ENCODE measurements around the gene MOSPD2. TPM values are rescaled to one million over a fixed set of nuclear protein-coding genes. Genes with fewer than 3 reads are reported as not detected.

MOSPD2 gene
- total and polyA plus RNA-seq, 2 of the 8 experiments (the other 6 are each of a cell fraction or from before 2014, with no cell fraction given): 4.5 to 12.1 TPM

- TF ChIP-seq CHD7 (IDR thresholded peaks at IDR 0.05; ENCODE audit: insufficient replicate concordance, low read length): no peak
- TF ChIP-seq ATF2 (IDR thresholded peaks at IDR 0.05; ENCODE audit: low read length): no peak
- TF ChIP-seq KDM4A (IDR thresholded peaks at IDR 0.05; ENCODE audit: low read depth, low read length, severe bottlenecking): no peak
- TF ChIP-seq SP1 (IDR thresholded peaks at IDR 0.05; ENCODE audit: low read depth, low read length): no peak
- TF ChIP-seq RNF2 (IDR thresholded peaks at IDR 0.05; ENCODE audit: borderline replicate concordance, low read depth, low read length, missing control alignments, poor library complexity, severe bottlenecking): no peak
- TF ChIP-seq FOSL1 (IDR thresholded peaks at IDR 0.05; ENCODE audit: insufficient read depth, low read depth, low read length): no peak
- no peak for TF ChIP-seq SIN3A (conservative IDR thresholded peaks at IDR 0.05 in 1 of 2, IDR thresholded peaks at IDR 0.05 in 1 of 2; ENCODE audit: low read depth in 1 of 2, low read length in 2 of 2)
- no peak for TF ChIP-seq EGR1 (IDR thresholded peaks at IDR 0.05; ENCODE audit: borderline replicate concordance, low read depth, low read length)
- no peak for TF ChIP-seq NRF1 (IDR thresholded peaks at IDR 0.05; ENCODE audit: low read depth, low read length)
These were observed 70.7 kb downstream of the MOSPD2 start (continued) for GRCh38 chrX:14943962-14944361.

Measured in H1 (cell line).